SK-N-SH (cell line): ENCODE measurements around the gene MLC1.

Experiments
- CTCF ChIP-seq: fragments of 200-600 bp; sonication (generic); IDR thresholded peaks from 2 replicates; pipeline ENCODE4 v1.6.1; 2017; ENCODE audit warnings: antibody characterized with exemption, mild to moderate bottlenecking, moderate library complexity
- GABPA ChIP-seq: IDR thresholded peaks from 2 replicates; pipeline ENCODE4 v1.4.0; 2012; ENCODE audit warnings: low read depth, mild to moderate bottlenecking
- SMC3 ChIP-seq: IDR thresholded peaks from 2 replicates; pipeline ENCODE4 v1.6.1; 2012; ENCODE audit warnings: low read depth, low read length, improper control_type of control experiment
- TAF1 ChIP-seq: IDR thresholded peaks from 2 replicates; pipeline ENCODE4 v1.6.1; 2012; ENCODE audit warnings: low read depth, mild to moderate bottlenecking, low read length, moderate library complexity, borderline replicate concordance

DNA sequence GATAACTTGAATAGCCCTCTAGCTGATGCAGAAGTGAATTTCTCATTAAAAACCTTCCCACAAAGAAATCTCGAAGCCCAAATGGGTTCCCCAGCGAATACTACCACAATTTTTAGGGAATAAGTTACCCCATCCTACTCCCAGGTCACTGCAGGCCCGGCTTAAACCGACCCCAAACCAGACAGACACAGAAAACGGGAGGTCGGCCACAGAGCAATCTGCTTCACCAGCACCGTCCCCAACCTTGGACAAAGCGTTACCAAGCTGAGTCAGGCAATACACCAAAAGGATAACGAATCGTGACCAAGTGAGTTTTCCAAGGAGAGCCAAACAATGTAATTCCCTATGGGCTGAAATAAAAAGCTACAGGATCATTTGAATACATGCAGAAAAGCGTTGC lies 4.0 kb upstream of the MLC1 start:
- TF ChIP-seq CTCF, result no peak
- TF ChIP-seq GABPA, result no peak
- no peak for TF ChIP-seq SMC3
- no peak for TF ChIP-seq TAF1
